ENCODE measurements around the gene ETV3L. TPM values are rescaled to one million over a fixed set of nuclear protein-coding genes. Genes with fewer than 3 reads are reported as not detected.

The ETV3L gene
- total RNA-seq, result not detected in 2 replicates

- no peak for DNase-seq (ENCODE audit: low read depth)
Measured at GRCh38 chr1:157099633-157100009, at the start of gene ETV3L. TSS of gene ETV3L (minus strand) at chr1:157099808. CDS start at chr1:157099523, 285 bp downstream.

- peak; percentile 30 for DNase-seq (ENCODE audit: low read depth)
Measured at GRCh38 chr1:157147906-157148700, 48.5 kb upstream of the ETV3L start.

- DNase-seq (ENCODE audit: low read depth), result no peak
Measured at GRCh38 chr1:157147037-157147436, 47.4 kb upstream of the ETV3L start.

- DNase-seq (ENCODE audit: low read depth), result no peak
Measured at GRCh38 chr1:157146244-157146643, 46.6 kb upstream of the ETV3L start.

GRCh38 chr1:157145076-157145475, 45.5 kb upstream of the ETV3L start:
- peak; percentile 37 for DNase-seq (ENCODE audit: low read depth)

- no peak for DNase-seq (ENCODE audit: low read depth)
Measured at GRCh38 chr1:157144509-157144908, 44.9 kb upstream of the ETV3L start.

GRCh38 chr1:157142765-157143423, 43.3 kb upstream of the ETV3L start:
- DNase-seq (ENCODE audit: low read depth), result no peak

- DNase-seq (ENCODE audit: low read depth), result no peak
Measured at GRCh38 chr1:157142201-157142600, 42.6 kb upstream of the ETV3L start.

- no peak for DNase-seq (ENCODE audit: low read depth)
Measured at GRCh38 chr1:157141212-157141855, 41.7 kb upstream of the ETV3L start.

GRCh38 chr1:157140063-157140588, 40.5 kb upstream of the ETV3L start:
- no peak for DNase-seq (ENCODE audit: low read depth)

- DNase-seq (ENCODE audit: low read depth), result no peak
Measured at GRCh38 chr1:157139052-157139715, 39.6 kb upstream of the ETV3L start.

GRCh38 chr1:157138220-157139051, 38.8 kb upstream of the ETV3L start, which contains the start of gene ETV3:
TSS of gene ETV3 (minus strand) at chr1:157138395. CDS start at chr1:157136352, 2,043 bp downstream.
- DNase-seq (ENCODE audit: low read depth), result peak; percentile 78

- DNase-seq (ENCODE audit: low read depth), result no peak
Measured at GRCh38 chr1:157137408-157138219, 38.0 kb upstream of the ETV3L start.

GRCh38 chr1:157137046-157137407, 37.4 kb upstream of the ETV3L start:
- no peak for DNase-seq (ENCODE audit: low read depth)

GRCh38 chr1:157136133-157136532, 36.5 kb upstream of the ETV3L start:
- peak; percentile 25 for DNase-seq (ENCODE audit: low read depth)

GRCh38 chr1:157135646-157136045, 36.0 kb upstream of the ETV3L start:
- DNase-seq (ENCODE audit: low read depth), result peak; percentile 9

- DNase-seq (ENCODE audit: low read depth), result no peak
Measured at GRCh38 chr1:157135070-157135469, 35.5 kb upstream of the ETV3L start.

GRCh38 chr1:157134442-157134841, 34.8 kb upstream of the ETV3L start:
- DNase-seq (ENCODE audit: low read depth), result no peak

- no peak for DNase-seq (ENCODE audit: low read depth)
Measured at GRCh38 chr1:157133426-157133825, 33.8 kb upstream of the ETV3L start.

GRCh38 chr1:157132616-157133167, 33.1 kb upstream of the ETV3L start:
- peak; percentile 50 for DNase-seq (ENCODE audit: low read depth)
